ENCODE measurements around the gene NUP210L. TPM values are rescaled to one million over a fixed set of nuclear protein-coding genes. Genes with fewer than 3 reads are reported as not detected.
"Not testable (repeated sequence)": the region's sequence is repeated elsewhere in the genome, so short reads cannot be mapped to it uniquely, and the experiment has no call there.

NUP210L gene
- total RNA-seq, 1 donor from 2014 or later = not detected

- Histone ChIP-seq H3K4me3 (ENCODE audit: low read depth, low read length) (no peak overlapping the region), H3K36me3 (ENCODE audit: control insufficient read depth, insufficient read depth, low read length) (no peaks in the 10 kb centered on the region), H3K27me3 (ENCODE audit: control insufficient read depth, insufficient read depth, low read length) (no peaks in the 10 kb centered on the region)
- DNase-seq (ENCODE audit: low read depth) = no peak
- TF ChIP-seq CTCF (IDR thresholded peaks at IDR 0.05; ENCODE audit: insufficient read depth, low read length, poor library complexity, severe bottlenecking) = no peak
Measured at GRCh38 chr1:154093699-154094098, 61.2 kb downstream of the NUP210L start.

GRCh38 chr1:154091706-154092105 lies 63.2 kb downstream of the NUP210L start:
- DNase-seq (ENCODE audit: low read depth) = no peak
- no peak overlapping the region for H3K4me3 ChIP-seq (ENCODE audit: low read depth, low read length)
- no peak for TF ChIP-seq CTCF (IDR thresholded peaks at IDR 0.05; ENCODE audit: insufficient read depth, low read length, poor library complexity, severe bottlenecking)
- H3K36me3 ChIP-seq (ENCODE audit: control insufficient read depth, insufficient read depth, low read length) = no peaks in the 10 kb centered on the region
- H3K27me3 ChIP-seq (ENCODE audit: control insufficient read depth, insufficient read depth, low read length) = no peaks in the 10 kb centered on the region

- Histone ChIP-seq H3K4me3 (ENCODE audit: low read depth, low read length) (no peak overlapping the region), H3K27me3 (ENCODE audit: control insufficient read depth, insufficient read depth, low read length) (no peaks in the 10 kb centered on the region), H3K36me3 (ENCODE audit: control insufficient read depth, insufficient read depth, low read length) (no peaks in the 10 kb centered on the region)
- TF ChIP-seq CTCF (IDR thresholded peaks at IDR 0.05; ENCODE audit: insufficient read depth, low read length, poor library complexity, severe bottlenecking) = no peak
- DNase-seq (ENCODE audit: low read depth) = no peak
Measured at GRCh38 chr1:154087574-154087973, 67.3 kb downstream of the NUP210L start.

GRCh38 chr1:154083057-154083456 lies 71.8 kb downstream of the NUP210L start:
- not testable (repeated sequence) for DNase-seq (ENCODE audit: low read depth); H3K36me3 ChIP-seq (ENCODE audit: control insufficient read depth, insufficient read depth, low read length); H3K4me3 ChIP-seq (ENCODE audit: low read depth, low read length); H3K27me3 ChIP-seq (ENCODE audit: control insufficient read depth, insufficient read depth, low read length)

- no peaks in the 10 kb centered on the region for H3K36me3 ChIP-seq (ENCODE audit: control insufficient read depth, insufficient read depth, low read length)
- DNase-seq (ENCODE audit: low read depth) = no peak
- H3K27me3 ChIP-seq (ENCODE audit: control insufficient read depth, insufficient read depth, low read length) = no peaks in the 10 kb centered on the region
- no peak for TF ChIP-seq CTCF (IDR thresholded peaks at IDR 0.05; ENCODE audit: insufficient read depth, low read length, poor library complexity, severe bottlenecking)
- H3K4me3 ChIP-seq (ENCODE audit: low read depth, low read length) = no peak overlapping the region
Measured at GRCh38 chr1:154081386-154082126, 73.3 kb downstream of the NUP210L start.

GRCh38 chr1:154076413-154076812 lies 78.5 kb downstream of the NUP210L start:
- no peak overlapping the region for H3K4me3 ChIP-seq (ENCODE audit: low read depth, low read length)
- H3K36me3 ChIP-seq (ENCODE audit: control insufficient read depth, insufficient read depth, low read length) = no peaks in the 10 kb centered on the region
- no peaks in the 10 kb centered on the region for H3K27me3 ChIP-seq (ENCODE audit: control insufficient read depth, insufficient read depth, low read length)
- no peak for DNase-seq (ENCODE audit: low read depth)
- TF ChIP-seq CTCF (IDR thresholded peaks at IDR 0.05; ENCODE audit: insufficient read depth, low read length, poor library complexity, severe bottlenecking) = no peak

Data from kidney epithelial cell (primary cell).